H1 (cell line): Measurements from ENCODE around the gene SSTR5. TPM values are rescaled to one million over a fixed set of nuclear protein-coding genes. Genes with fewer than 3 reads are reported as not detected.

Experiments
- CTCF ChIA-PET: fragments of 300-600 bp; sonication (Branson Sonifier 250); formaldehyde crosslinking; loops from one replicate; lab custom pipeline; 2021; ENCODE audit not compliant: partially characterized antibody; lab: Charles Lee
- POLR2A ChIA-PET: fragments of 300-600 bp; sonication (Branson Sonifier 250); formaldehyde crosslinking; loops from one replicate; lab custom pipeline; 2021; ENCODE audit warnings: inconsistent platforms; ENCODE audit not compliant: partially characterized antibody; lab: Charles Lee
- DNase-seq, 2 experiments: peaks; one replicate each; pipeline versions ENCODE4 v3.0.0 to v3.0.0-alpha.2; 2010 to 2022; ENCODE audit warnings: low spot score in 2 of 2, low read depth in 1 of 2, mixed read lengths in 1 of 2
- FAIRE-seq: peaks from 2 replicates; lab custom pipeline; 2011; peaks lifted over from hg19 to GRCh38; lab: Jason Lieb, UNC
- H2AFZ ChIP-seq: 2 replicates; pipeline ENCODE4 v1.8.1; 2012; ENCODE audit warnings: low read length, inconsistent platforms
- H2AK5ac ChIP-seq: 2 replicates; pipeline ENCODE4 v1.6.1; 2013; ENCODE audit warnings: low read depth, low read length
- H2BK120ac ChIP-seq: replicated peaks from 2 replicates; pipeline ENCODE3; 2013; ENCODE audit warnings: low read depth, low read length, inconsistent platforms
- H2BK12ac ChIP-seq: 2 replicates; pipeline ENCODE4 v1.6.1; 2013; ENCODE audit warnings: low read depth, low read length
- H2BK15ac ChIP-seq: 2 replicates; pipeline ENCODE4 v1.6.1; 2013; ENCODE audit warnings: low read length
- H2BK20ac ChIP-seq: 2 replicates; pipeline ENCODE4 v1.6.1; 2013; ENCODE audit warnings: low read length
- H2BK5ac ChIP-seq: 2 replicates; pipeline ENCODE4 v1.6.1; 2013; ENCODE audit warnings: low read depth, low read length
- H3K14ac ChIP-seq: 2 replicates; pipeline ENCODE4 v1.6.1; 2013; ENCODE audit warnings: inconsistent platforms; ENCODE audit not compliant: insufficient read length
- H3K18ac ChIP-seq: 2 replicates; pipeline ENCODE4 v1.6.1; 2013; ENCODE audit warnings: low read length; ENCODE audit errors: extremely low read depth
- H3K23ac ChIP-seq: 2 replicates; pipeline ENCODE4 v1.6.1; 2013; ENCODE audit warnings: inconsistent platforms; ENCODE audit not compliant: insufficient read length
- H3K23me2 ChIP-seq: 2 replicates; pipeline ENCODE4 v1.6.1; 2013; ENCODE audit warnings: low read depth, low read length
- H3K27ac ChIP-seq: 2 replicates; pipeline ENCODE4 v1.6.1; 2011; ENCODE audit warnings: low read depth, low read length, inconsistent platforms
- H3K27me3 ChIP-seq, 4 experiments: replicated peaks in 1 of 4; 1 replicate in 1 of 4; 2 replicates in 3 of 4; pipeline versions ENCODE4 v1.6.1 to v1.8.1; 2011 to 2013; ENCODE audit warnings: low read length in 3 of 4, mild to moderate bottlenecking in 3 of 4, inconsistent platforms in 2 of 4, mixed read lengths in 2 of 4, moderate library complexity in 1 of 4; ENCODE audit not compliant: control insufficient read depth in 3 of 4, insufficient read depth in 3 of 4; ENCODE audit errors: extremely low read depth in 1 of 4
- H3K36me3 ChIP-seq, 4 experiments: 2 replicates each; pipeline versions ENCODE4 v1.6.1 to v1.8.1; 2011 to 2013; ENCODE audit warnings: mild to moderate bottlenecking in 4 of 4, low read length in 3 of 4, moderate library complexity in 2 of 4, control low read depth in 1 of 4, inconsistent platforms in 1 of 4; ENCODE audit not compliant: insufficient read depth in 4 of 4, control insufficient read depth in 2 of 4
- H3K4ac ChIP-seq: replicated peaks from 2 replicates; pipeline ENCODE3; 2013; ENCODE audit warnings: low read length, low read depth, mixed read lengths, inconsistent platforms; ENCODE audit not compliant: insufficient read length
- H3K4me1 ChIP-seq, 4 experiments: replicated peaks in 1 of 4; 1 replicate in 1 of 4; 2 replicates in 3 of 4; pipeline versions ENCODE4 v1.6.1 to v1.8.1; 2011 to 2013; ENCODE audit warnings: low read length in 3 of 4, inconsistent platforms in 2 of 4, mixed read lengths in 1 of 4; ENCODE audit not compliant: insufficient read depth in 4 of 4, control insufficient read depth in 3 of 4
- H3K4me2 ChIP-seq, 2 experiments: 2 replicates each; pipeline versions ENCODE4 v1.6.1 to v1.8.1; 2011 to 2013; ENCODE audit warnings: low read depth in 2 of 2, low read length in 2 of 2, control low read depth in 1 of 2, inconsistent platforms in 1 of 2, mild to moderate bottlenecking in 1 of 2; ENCODE audit not compliant: insufficient read depth in 1 of 2
- H3K4me3 ChIP-seq, 4 experiments: fragments of 200-600, 300-600 bp in 1 of 4; sonication (generic), shearing (Covaris generic), sonication (Bioruptor Twin) in 1 of 4; 2 replicates each; pipeline versions ENCODE4 v1.5.1 to v1.8.1; 2011 to 2016; ENCODE audit warnings: low read length in 4 of 4, low read depth in 3 of 4, control low read depth in 2 of 4, inconsistent platforms in 2 of 4, mild to moderate bottlenecking in 2 of 4, mixed read lengths in 1 of 4, moderate library complexity in 1 of 4; ENCODE audit not compliant: insufficient read depth in 2 of 4; ENCODE audit errors: extremely low read depth in 1 of 4
- H3K56ac ChIP-seq: replicated peaks from 2 replicates; pipeline ENCODE3; 2013; ENCODE audit warnings: low read depth, mild to moderate bottlenecking, mixed read lengths, low read length, inconsistent platforms; ENCODE audit not compliant: insufficient read length
- H3K79me1 ChIP-seq: 2 replicates; pipeline ENCODE4 v1.6.1; 2013; ENCODE audit warnings: low read depth, low read length, control low read depth
- H3K79me2 ChIP-seq, 2 experiments: 2 replicates each; pipeline versions ENCODE4 v1.6.1 to v1.8.1; 2012 to 2013; ENCODE audit warnings: low read length in 2 of 2, mild to moderate bottlenecking in 2 of 2, inconsistent platforms in 1 of 2; ENCODE audit not compliant: insufficient read depth in 2 of 2, control insufficient read depth in 1 of 2
- H3K9ac ChIP-seq, 4 experiments: replicated peaks in 1 of 4; 1 replicate in 1 of 4; 2 replicates in 3 of 4; pipeline versions ENCODE4 v1.6.1 to v1.8.1; 2011 to 2013; ENCODE audit warnings: low read depth in 3 of 4, low read length in 3 of 4, control low read depth in 2 of 4, mild to moderate bottlenecking in 2 of 4, moderate library complexity in 2 of 4, inconsistent platforms in 1 of 4; ENCODE audit errors: extremely low read depth in 1 of 4
- H3K9me3 ChIP-seq, 2 experiments: 2 replicates each; pipeline versions ENCODE4 v1.6.1 to v1.8.1; 2012 to 2013; ENCODE audit warnings: mild to moderate bottlenecking in 2 of 2, moderate library complexity in 2 of 2, control low read depth in 1 of 2, inconsistent platforms in 1 of 2, low read depth in 1 of 2, low read length in 1 of 2, mixed read lengths in 1 of 2; ENCODE audit not compliant: insufficient read depth in 2 of 2
- H4K20me1 ChIP-seq, 2 experiments: replicated peaks in 1 of 2; 2 replicates each; pipeline versions ENCODE3 to v1.8.1; 2011 to 2013; ENCODE audit warnings: inconsistent platforms in 2 of 2, low read length in 2 of 2, mild to moderate bottlenecking in 1 of 2; ENCODE audit not compliant: insufficient read depth in 2 of 2, control insufficient read depth in 1 of 2
- H4K5ac ChIP-seq: 2 replicates; pipeline ENCODE4 v1.6.1; 2013; ENCODE audit warnings: low read length, low read depth, mixed read lengths, inconsistent platforms; ENCODE audit not compliant: insufficient read length
- H4K8ac ChIP-seq: 2 replicates; pipeline ENCODE4 v1.8.0; 2013; ENCODE audit warnings: mild to moderate bottlenecking, moderate library complexity, low read length, inconsistent platforms; ENCODE audit not compliant: insufficient read depth; ENCODE audit errors: extremely low read depth
- H4K91ac ChIP-seq: replicated peaks from 2 replicates; pipeline ENCODE3; 2013; ENCODE audit warnings: low read length, mixed read lengths, inconsistent platforms; ENCODE audit not compliant: insufficient read length
- ATF3 ChIP-seq: IDR thresholded peaks from 2 replicates; pipeline ENCODE4 v1.6.1; 2011; ENCODE audit warnings: low read depth, mild to moderate bottlenecking, low read length; ENCODE audit not compliant: insufficient read depth
- CBX8 ChIP-seq: fragments of 300-800, 300-1000 bp; sonication (generic); IDR thresholded peaks from 2 replicates; pipeline ENCODE4 v1.7.1; 2016; ENCODE audit warnings: low read depth, low read length, borderline replicate concordance
- CHD2 ChIP-seq: IDR thresholded peaks from 2 replicates; pipeline ENCODE4 v1.6.1; 2012; ENCODE audit warnings: low read length, improper control_type of control experiment
- CREB1 ChIP-seq: IDR thresholded peaks from 2 replicates; pipeline ENCODE4 v1.6.1; 2012; ENCODE audit warnings: inconsistent platforms
- CTBP2 ChIP-seq: IDR thresholded peaks from 2 replicates; pipeline ENCODE4 v1.7.0; 2011; ENCODE audit warnings: borderline replicate concordance, mild to moderate bottlenecking, moderate library complexity, mixed read lengths, low read length; ENCODE audit not compliant: insufficient read depth, insufficient read length
- EGR1 ChIP-seq: IDR thresholded peaks from 2 replicates; pipeline ENCODE4 v1.6.1; 2011; ENCODE audit warnings: low read depth, low read length, borderline replicate concordance
- EP300 ChIP-seq, 2 experiments: IDR thresholded peaks; 1 replicate in 1 of 2; 2 replicates in 1 of 2; pipeline ENCODE4 v1.6.1; 2011 to 2012; ENCODE audit warnings: low read depth in 2 of 2, low read length in 2 of 2, mild to moderate bottlenecking in 2 of 2, borderline replicate concordance in 1 of 2, inconsistent platforms in 1 of 2, moderate library complexity in 1 of 2
- GABPA ChIP-seq: IDR thresholded peaks from 2 replicates; pipeline ENCODE4 v1.6.1; 2011; ENCODE audit warnings: mild to moderate bottlenecking, low read length, moderate library complexity, borderline replicate concordance; ENCODE audit not compliant: insufficient read depth
- JUND ChIP-seq: IDR thresholded peaks from 2 replicates; pipeline ENCODE4 v1.6.1; 2011; ENCODE audit warnings: mild to moderate bottlenecking, improper control_type of control experiment, low read length
- MAFK ChIP-seq: IDR thresholded peaks from 2 replicates; pipeline ENCODE4 v1.6.1; 2012; ENCODE audit warnings: low read depth, mild to moderate bottlenecking, improper control_type of control experiment, low read length
- POLR2A ChIP-seq, 2 experiments: IDR thresholded peaks; 1 replicate in 1 of 2; 2 replicates in 1 of 2; pipeline ENCODE4 v1.6.1; 2011; ENCODE audit warnings: low read depth in 2 of 2, low read length in 2 of 2, mild to moderate bottlenecking in 2 of 2; ENCODE audit errors: control extremely low read depth in 1 of 2
- POU5F1 ChIP-seq: IDR thresholded peaks from 2 replicates; pipeline ENCODE4 v1.6.1; 2011; ENCODE audit warnings: low read depth, mild to moderate bottlenecking, low read length, moderate library complexity
- SIN3A ChIP-seq, 2 experiments: IDR thresholded peaks in 1 of 2; conservative IDR thresholded peaks in 1 of 2; 2 replicates each; pipeline ENCODE4 v1.6.1; 2011 to 2012; ENCODE audit warnings: low read length in 2 of 2, improper control_type of control experiment in 1 of 2, low read depth in 1 of 2, mild to moderate bottlenecking in 1 of 2
- SIRT6 ChIP-seq: IDR thresholded peaks from one replicate; pipeline ENCODE4 v1.7.1; 2012; ENCODE audit warnings: low read length, inconsistent platforms
- SIX5 ChIP-seq: IDR thresholded peaks from 2 replicates; pipeline ENCODE4 v1.6.1; 2011; ENCODE audit warnings: mild to moderate bottlenecking, low read depth, low read length
- WGBS, 2 experiments: shearing (Covaris generic) in 1 of 2; methylation state at CpG; one replicate each; pipeline versions ENCODE4 v1.1.6 to v1.1.7; 2013 to 2015; ENCODE audit warnings: low lambda C conversion rate in 2 of 2, mixed read lengths in 2 of 2, inconsistent platforms in 1 of 2, low coverage in 1 of 2, missing lambda C conversion rate in 1 of 2; ENCODE audit not compliant: insufficient replicate concordance in 2 of 2, insufficient coverage in 1 of 2, insufficient read length in 1 of 2; ENCODE audit errors: extremely low coverage in 1 of 2, missing lambda C conversion rate in 1 of 2; 5-methylcytosine and 5-hydroxymethylcytosine counted together
- polyA plus RNA-seq, 7 experiments: library from polyadenylated mRNA; depleted of rRNA in 3 of 7; stranded (reverse) in 5 of 7; unstranded in 2 of 7; fragments of >200 nt in 5 of 7; fragments of 200-250 nt in 2 of 7; gene quantifications; 1 replicate in 5 of 7; 2 replicates in 1 of 7; 4 replicates in 1 of 7; pipeline versions ENCODE4 v1.2.1 to v1.2.3, GENCODE V29; 2011 to 2013; ENCODE audit warnings: missing spikeins in 2 of 7, mixed read lengths in 2 of 7
- total RNA-seq: library from RNA; stranded (reverse); fragmentation: NEBNext Ultra II Directional; extraction: Animal tissue kit (Norgen Biotek cat#: 25700); gene quantifications from 2 replicates; pipeline ENCODE4 v1.2.1, GENCODE V29; 2021

Gene SSTR5
- total and polyA plus RNA-seq, 2 of the 8 experiments (the other 6 are each of a cell fraction or from before 2014, with no cell fraction given), result 0.56 to 0.60 TPM

- Histone ChIP-seq H3K4ac (no peak overlapping the region), H2BK12ac (no peak overlapping the region), H2AFZ (no peak overlapping the region), H2AK5ac (no peak overlapping the region), H3K23me2 (no peaks in the 10 kb centered on the region), H3K23ac (no peak overlapping the region), H3K27me3 (no peaks in the 10 kb centered on the region), H3K14ac (no peak overlapping the region), H3K9me3 (peaks cover 4% of the 10 kb centered on the region in 2 experiments; a peak in 2 of 4 replicates), H3K4me3 (no peak overlapping the region), H3K27ac (no peak overlapping the region), H3K79me2 (no peaks in the 10 kb centered on the region), H4K91ac (no peak overlapping the region), H3K4me1 (no peaks in the 10 kb centered on the region), H3K79me1 (no peaks in the 10 kb centered on the region), H4K5ac (no peak overlapping the region), H4K20me1 (no peaks in the 10 kb centered on the region), H3K56ac (no peak overlapping the region), H3K18ac (no peak overlapping the region), H3K9ac (no peak overlapping the region), H4K8ac (no peak overlapping the region), H3K4me2 (no peak overlapping the region), H2BK15ac (no peak overlapping the region), H2BK120ac (no peak overlapping the region), H2BK20ac (no peak overlapping the region), H3K36me3 (no peaks in the 10 kb centered on the region), H2BK5ac (no peak overlapping the region)
- ChIA-PET CTCF (no interaction called here), POLR2A (no interaction called here)
- WGBS, 2 experiments, result 89% methylated on average over 20 of the region's 20 CpGs; no CpG with 5 or more reads in 1 of the 2 experiments
- FAIRE-seq (no peak), DNase-seq (no peak)
- TF ChIP-seq CTBP2 (no peak), CBX8 (no peak), MAFK (no peak), ATF3 (no peak), SIX5 (no peak), CREB1 (no peak), EGR1 (no peak), JUND (no peak), POLR2A (IDR thresholded peaks at IDR 0.05; ENCODE audit: control extremely low read depth in 1 of 2, low read depth in 2 of 2, low read length in 2 of 2) (no peak), POU5F1 (no peak), SIRT6 (no peak), GABPA (no peak), CHD2 (no peak), EP300 (IDR thresholded peaks at IDR 0.05; ENCODE audit: borderline replicate concordance in 1 of 2, low read depth in 2 of 2, low read length in 2 of 2) (no peak), SIN3A (conservative IDR thresholded peaks at IDR 0.05 in 1 of 2, IDR thresholded peaks at IDR 0.05 in 1 of 2; ENCODE audit: low read depth in 1 of 2, low read length in 2 of 2) (no peak)
These were observed 48.4 kb upstream of the SSTR5 start for GRCh38 chr16:1024138-1024537.
